Left ventricle myocardium inferior (tissue), 1 donor: Measurements from ENCODE around the gene SAA2. TPM values are rescaled to one million over a fixed set of nuclear protein-coding genes. Genes with fewer than 3 reads are reported as not detected.
"Not testable (repeated sequence)": the region's sequence is repeated elsewhere in the genome, so short reads cannot be mapped to it uniquely, and the experiment has no call there.

Experiments
- DNase-seq: peaks from one replicate; pipeline ENCODE4 v3.0.0-alpha.2; 2020
- H3K27ac ChIP-seq: fragments of 200-600 bp; replicated peaks from 2 replicates; pipeline ENCODE4 v1.8.0; 2021
- H3K27me3 ChIP-seq: fragments of 200-600 bp; 2 replicates; pipeline ENCODE4 v1.8.0; 2021; ENCODE audit warnings: low read depth
- H3K36me3 ChIP-seq: fragments of 200-600 bp; 2 replicates; pipeline ENCODE4 v1.8.0; 2021
- H3K4me1 ChIP-seq: fragments of 200-600 bp; 2 replicates; pipeline ENCODE4 v1.8.0; 2021
- H3K4me3 ChIP-seq: fragments of 200-600 bp; 2 replicates; pipeline ENCODE4 v1.8.0; 2021; ENCODE audit warnings: mild to moderate bottlenecking, moderate library complexity
- H3K9me3 ChIP-seq: fragments of 200-600 bp; replicated peaks from 2 replicates; pipeline ENCODE4 v1.8.0; 2021
- CTCF ChIP-seq: fragments of 200-600 bp; IDR thresholded peaks from 2 replicates; pipeline ENCODE4 v1.8.0; 2021; ENCODE audit warnings: antibody characterized with exemption, mild to moderate bottlenecking, borderline replicate concordance
- intact Hi-C: fragments of 100-400 bp; cut with micrococcal nuclease; formaldehyde crosslinking; loops from one replicate; pipeline ENCODE4 v1.11.0; 2022
- total RNA-seq: library from RNA; stranded (reverse); fragmentation: NEBNext Ultra II Directional; extraction: Animal tissue kit (Norgen Biotek cat#: 25700); gene quantifications from one replicate; pipeline ENCODE4 v1.2.1, GENCODE V29; 2021
- donor health status: DM: no; HTN: yes; CAD: no; lungs with severe emphysema.

SAA2 gene
- total RNA-seq, 1 donor from 2014 or later = 0.60 TPM

GRCh38 chr11:18221274-18221876 is 27.1 kb downstream of the SAA2 start:
- H3K36me3 ChIP-seq = no peaks in the 10 kb centered on the region
- no peak overlapping the region for H3K4me3 ChIP-seq
- H3K4me1 ChIP-seq = no peaks in the 10 kb centered on the region
- H3K9me3 ChIP-seq = peaks cover 17% of the 10 kb centered on the region
- no peak for DNase-seq
- peaks cover 9% of the 10 kb centered on the region for H3K27me3 ChIP-seq
- TF ChIP-seq CTCF = no peak
- no peak overlapping the region for H3K27ac ChIP-seq
- intact Hi-C loops = no loop called here

DNA sequence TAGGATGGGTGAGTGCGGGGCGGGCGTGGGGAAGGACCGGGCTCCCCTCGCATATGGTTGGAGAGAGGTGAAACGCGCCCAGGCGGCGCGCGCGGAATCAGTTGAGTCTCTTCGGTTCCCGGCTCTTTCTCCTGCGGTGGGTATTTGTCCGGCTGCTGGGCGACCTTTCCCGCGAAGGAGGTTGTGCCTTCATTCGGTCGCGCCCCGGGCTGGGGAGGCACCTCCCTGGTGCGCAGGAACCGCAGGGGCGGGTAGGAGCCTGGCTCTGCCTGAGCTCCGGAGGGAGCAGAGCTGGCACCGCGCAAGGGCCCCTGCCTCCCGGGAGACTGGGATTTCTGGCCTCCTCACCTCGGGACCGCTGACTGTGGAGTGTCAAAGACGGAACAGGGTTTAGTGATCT is 39.4 kb downstream of the SAA2 start:
- H3K36me3 ChIP-seq = no peaks in the 10 kb centered on the region
- peaks cover 65% of the 10 kb centered on the region for H3K27me3 ChIP-seq
- TF ChIP-seq CTCF = no peak
- no peak overlapping the region for H3K4me3 ChIP-seq
- no peak for DNase-seq
- no peaks in the 10 kb centered on the region for H3K4me1 ChIP-seq
- no peak overlapping the region for H3K27ac ChIP-seq
- no peaks in the 10 kb centered on the region for H3K9me3 ChIP-seq
- intact Hi-C loops = no loop called here

GRCh38 chr11:18204771-18205170 is 43.7 kb downstream of the SAA2 start:
- DNase-seq = no peak

GRCh38 chr11:18204220-18204619 is 44.2 kb downstream of the SAA2 start:
- Histone ChIP-seq H3K4me1 (no peaks in the 10 kb centered on the region), H3K9me3 (peaks cover 4% of the 10 kb centered on the region), H3K36me3 (no peaks in the 10 kb centered on the region), H3K4me3 (no peak overlapping the region), H3K27ac (no peak overlapping the region), H3K27me3 (peaks cover 84% of the 10 kb centered on the region)
- intact Hi-C loops = no loop called here
- TF ChIP-seq CTCF = no peak
- DNase-seq = no peak

More at GRCh38 chr11:18204771-18205170, 43.7 kb downstream of the SAA2 start:
- Histone ChIP-seq H3K4me1 (no peaks in the 10 kb centered on the region), H3K4me3 (no peak overlapping the region), H3K27me3 (peaks cover 85% of the 10 kb centered on the region), H3K27ac (no peak overlapping the region), H3K36me3 (no peaks in the 10 kb centered on the region), H3K9me3 (peaks cover 4% of the 10 kb centered on the region)
- intact Hi-C loops = no loop called here
- TF ChIP-seq CTCF = no peak

GRCh38 chr11:18203723-18204122 is 44.7 kb downstream of the SAA2 start:
- intact Hi-C loops = no loop called here

DNA sequence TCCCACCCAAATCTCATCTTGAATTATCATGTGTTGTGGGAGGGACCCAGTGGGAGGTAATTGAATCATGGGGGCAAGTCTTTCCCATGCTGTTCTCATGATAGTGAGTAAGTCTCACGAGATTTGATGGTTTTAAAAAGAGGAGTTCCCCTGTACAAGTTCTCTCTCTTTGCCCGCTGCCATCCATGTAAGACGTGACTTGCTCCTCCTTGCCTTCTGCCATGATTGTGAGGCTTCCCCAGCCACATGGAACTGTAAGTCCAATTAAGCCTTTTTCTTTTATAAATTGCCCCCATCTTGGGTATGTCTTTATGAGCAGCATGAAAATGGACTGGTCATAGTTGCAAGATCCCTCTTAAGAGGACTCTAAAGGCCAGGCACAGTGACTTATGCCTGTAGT is 50.7 kb downstream of the SAA2 start:
- H3K4me1 ChIP-seq, intact Hi-C loops, H3K36me3 ChIP-seq, H3K27ac ChIP-seq, H3K4me3 ChIP-seq, H3K9me3 ChIP-seq, DNase-seq: not testable (repeated sequence)
- H3K27me3 ChIP-seq = peaks cover 32% of the 10 kb centered on the region

More at GRCh38 chr11:18203723-18204122, 44.7 kb downstream of the SAA2 start:
- peaks cover 79% of the 10 kb centered on the region for H3K27me3 ChIP-seq
- TF ChIP-seq CTCF = peak; percentile 19
- no peak overlapping the region for H3K27ac ChIP-seq
- DNase-seq = no peak
- H3K4me3 ChIP-seq = no peak overlapping the region
- H3K4me1 ChIP-seq = no peaks in the 10 kb centered on the region
- peaks cover 4% of the 10 kb centered on the region for H3K9me3 ChIP-seq
- H3K36me3 ChIP-seq = no peaks in the 10 kb centered on the region
